HCT116 (cell line): ENCODE measurements around the gene FNDC3B. TPM values are rescaled to one million over a fixed set of nuclear protein-coding genes. Genes with fewer than 3 reads are reported as not detected.

Source experiments
- ATAC-seq: fragments of 200-7000 bp; cut with Tn5 transposase; 2 replicates; pipeline ENCODE4 v1.9.1; 2020; ENCODE audit warnings: mild to moderate bottlenecking, moderate library complexity
- BruUV-seq: library from RNA; stranded (reverse); fragments of 400-500 nt; replicated peaks from 2 replicates; lab custom pipeline; 2021; lab: Mats Ljungman, UMichigan
- CTCF ChIA-PET: fragments of 300-600 bp; sonication (Branson Sonifier 250); formaldehyde crosslinking; loops from one replicate; lab custom pipeline; 2021; ENCODE audit warnings: antibody characterized with exemption; lab: Charles Lee
- POLR2A ChIA-PET: fragments of 300-600, 350-600 bp; sonication (Branson Sonifier 250); formaldehyde crosslinking; loops from one replicate; lab custom pipeline; 2021; ENCODE audit warnings: antibody characterized with exemption; lab: Charles Lee
- RAD21 ChIA-PET, 2 experiments: fragments of 300-600 bp; sonication (Branson Sonifier 250); formaldehyde crosslinking; loops; one replicate each; lab custom pipeline; 2023; ENCODE audit warnings: low total read pairs in 2 of 2; ENCODE audit not compliant: uncharacterized antibody in 2 of 2, unreplicated experiment in 2 of 2, low non-redundant PET in 1 of 2; lab: Charles Lee
- DNase-seq: peaks from one replicate; pipeline ENCODE4 v3.0.0-alpha.2; 2010; ENCODE audit warnings: low read depth, low spot score
- H2AFZ ChIP-seq: fragments of 200-600 bp; shearing (Covaris generic), sonication (generic); 2 replicates; pipeline ENCODE4 v1.6.1; 2017; ENCODE audit warnings: low read depth, mixed run types, mixed read lengths, antibody characterized with exemption, low read length; ENCODE audit not compliant: poor library complexity, severe bottlenecking
- H3K27ac ChIP-seq: 2 replicates; pipeline ENCODE4 v1.5.1; 2012; ENCODE audit warnings: low read depth, low read length
- H3K27me3 ChIP-seq: fragments of 200-600 bp; sonication (generic); 2 replicates; pipeline ENCODE4 v1.6.1; 2016; ENCODE audit warnings: mixed run types, low read length, mixed read lengths; ENCODE audit not compliant: insufficient read depth
- H3K36me3 ChIP-seq, 2 experiments: fragments of 200-500 bp in 1 of 2; fragments of 200-600 bp in 1 of 2; sonication (Bioruptor generic) in 1 of 2; sonication (generic) in 1 of 2; 2 replicates each; pipeline versions ENCODE4 v1.5.1 to v1.6.1; 2014 to 2016; ENCODE audit warnings: low read length in 2 of 2, inconsistent platforms in 1 of 2, mixed read lengths in 1 of 2, mixed run types in 1 of 2; ENCODE audit not compliant: insufficient read depth in 2 of 2, control insufficient read depth in 1 of 2
- H3K4me1 ChIP-seq, 2 experiments: fragments of 200-600 bp in 1 of 2; sonication (generic) in 1 of 2; 2 replicates each; pipeline versions ENCODE4 v1.5.1 to v1.6.1; 2012 to 2017; ENCODE audit warnings: low read length in 2 of 2, inconsistent platforms in 1 of 2, mild to moderate bottlenecking in 1 of 2, mixed read lengths in 1 of 2, mixed run types in 1 of 2, moderate library complexity in 1 of 2; ENCODE audit not compliant: insufficient read depth in 2 of 2, control insufficient read depth in 1 of 2
- H3K4me2 ChIP-seq: fragments of 200-600 bp; sonication (generic); 2 replicates; pipeline ENCODE4 v1.6.1; 2017; ENCODE audit warnings: mixed run types, low read length, mixed read lengths
- H3K4me3 ChIP-seq, 2 experiments: fragments of 200-600 bp in 1 of 2; sonication (generic) in 1 of 2; replicated peaks in 1 of 2; 2 replicates each; pipeline ENCODE4 v1.5.1; 2011 to 2016; ENCODE audit warnings: low read length in 2 of 2, control low read depth in 1 of 2, low read depth in 1 of 2, mild to moderate bottlenecking in 1 of 2, mixed read lengths in 1 of 2, mixed run types in 1 of 2
- H3K79me2 ChIP-seq: fragments of 200-600 bp; sonication (generic); 2 replicates; pipeline ENCODE4 v1.6.1; 2017; ENCODE audit warnings: mild to moderate bottlenecking, mixed run types, low read length, moderate library complexity, mixed read lengths; ENCODE audit not compliant: insufficient read depth
- H3K9ac ChIP-seq: fragments of 200-600 bp; sonication (generic); 2 replicates; pipeline ENCODE4 v1.6.1; 2016; ENCODE audit warnings: low read length, mixed read lengths
- H3K9me2 ChIP-seq: fragments of 200-600 bp; sonication (generic), shearing (Covaris generic); 2 replicates; pipeline ENCODE4 v1.6.1; 2017; ENCODE audit warnings: mixed run types, mild to moderate bottlenecking, moderate library complexity; ENCODE audit not compliant: insufficient read depth
- H3K9me3 ChIP-seq, 2 experiments: fragments of 200-500 bp in 1 of 2; fragments of 200-600 bp in 1 of 2; sonication (Bioruptor generic) in 1 of 2; sonication (generic) in 1 of 2; 2 replicates each; pipeline ENCODE4 v1.6.1; 2014 to 2017; ENCODE audit warnings: low read length in 2 of 2, mixed read lengths in 2 of 2, inconsistent platforms in 1 of 2, low read depth in 1 of 2, mild to moderate bottlenecking in 1 of 2, mixed run types in 1 of 2, moderate library complexity in 1 of 2; ENCODE audit not compliant: control insufficient read depth in 1 of 2, insufficient read depth in 1 of 2
- H4K20me1 ChIP-seq: fragments of 200-600 bp; sonication (generic), shearing (Covaris generic); 2 replicates; pipeline ENCODE4 v1.6.1; 2017; ENCODE audit warnings: mixed run types, mild to moderate bottlenecking, moderate library complexity; ENCODE audit not compliant: insufficient read depth
- CEBPB ChIP-seq: IDR thresholded peaks from 2 replicates; pipeline ENCODE4 v1.6.1; 2012; ENCODE audit warnings: low read depth
- ELF1 ChIP-seq: IDR thresholded peaks from 2 replicates; pipeline ENCODE4 v1.6.1; 2012; ENCODE audit warnings: low read depth, borderline replicate concordance
- EZH2phosphoT487 ChIP-seq: fragments of 200-600 bp; IDR thresholded peaks from 2 replicates; pipeline ENCODE4 v1.6.1; 2018; ENCODE audit warnings: antibody characterized with exemption, borderline replicate concordance
- FOSL1 ChIP-seq: IDR thresholded peaks from 2 replicates; pipeline ENCODE4 v1.6.1; 2012; ENCODE audit warnings: low read depth
- JUND ChIP-seq: IDR thresholded peaks from 2 replicates; pipeline ENCODE4 v1.6.1; 2012
- MAX ChIP-seq: IDR thresholded peaks from 2 replicates; pipeline ENCODE4 v1.6.1; 2012
- POLR2A ChIP-seq: IDR thresholded peaks from 2 replicates; pipeline ENCODE4 v1.7.0; 2011; ENCODE audit warnings: borderline replicate concordance; ENCODE audit not compliant: insufficient read depth, insufficient read length; ENCODE audit errors: extremely low read depth
- RAD21 ChIP-seq: IDR thresholded peaks from 2 replicates; pipeline ENCODE4 v1.6.1; 2012; ENCODE audit warnings: low read depth, mild to moderate bottlenecking
- SP1 ChIP-seq: IDR thresholded peaks from 2 replicates; pipeline ENCODE4 v1.6.1; 2012; ENCODE audit warnings: low read depth
- YY1 ChIP-seq: IDR thresholded peaks from 2 replicates; pipeline ENCODE4 v1.6.1; 2011; ENCODE audit warnings: low read length, low read depth, moderate library complexity, mild to moderate bottlenecking; ENCODE audit not compliant: insufficient replicate concordance; ENCODE audit errors: extremely low read depth
- ZBTB33 ChIP-seq: IDR thresholded peaks from 2 replicates; pipeline ENCODE4 v1.6.1; 2011; ENCODE audit warnings: mild to moderate bottlenecking, low read length, moderate library complexity; ENCODE audit not compliant: insufficient replicate concordance; ENCODE audit errors: extremely low read depth
- ZFX ChIP-seq: fragments of 450-650 bp; IDR thresholded peaks from 2 replicates; pipeline ENCODE4 v1.6.1; 2017
- ZNF274 ChIP-seq: fragments of 200-500 bp; sonication (Bioruptor generic); IDR thresholded peaks from 2 replicates; pipeline ENCODE4 v1.6.1; 2014; ENCODE audit warnings: mild to moderate bottlenecking, low read depth, low read length, inconsistent platforms
- intact Hi-C: fragments of 100-400 bp; cut with micrococcal nuclease; formaldehyde crosslinking; loops from 2 replicates; pipeline ENCODE4 v1.10.0; 2022
- total RNA-seq: library from RNA; stranded (reverse); gene quantifications from one replicate; pipeline ENCODE4 v1.2.1, GENCODE V29; 2021; ENCODE audit not compliant: unreplicated experiment
- TF ChIP-seq, protein P1 (sequence below): IDR thresholded peaks from 2 replicates; pipeline ENCODE4 v1.6.1; 2012
- TF ChIP-seq, protein P2 (sequence below): IDR thresholded peaks from 2 replicates; pipeline ENCODE4 v1.6.1; 2012; ENCODE audit warnings: low read depth

FNDC3B gene
- total RNA-seq, 1 experiment from 2014 or later, result 45.7 TPM

DNA sequence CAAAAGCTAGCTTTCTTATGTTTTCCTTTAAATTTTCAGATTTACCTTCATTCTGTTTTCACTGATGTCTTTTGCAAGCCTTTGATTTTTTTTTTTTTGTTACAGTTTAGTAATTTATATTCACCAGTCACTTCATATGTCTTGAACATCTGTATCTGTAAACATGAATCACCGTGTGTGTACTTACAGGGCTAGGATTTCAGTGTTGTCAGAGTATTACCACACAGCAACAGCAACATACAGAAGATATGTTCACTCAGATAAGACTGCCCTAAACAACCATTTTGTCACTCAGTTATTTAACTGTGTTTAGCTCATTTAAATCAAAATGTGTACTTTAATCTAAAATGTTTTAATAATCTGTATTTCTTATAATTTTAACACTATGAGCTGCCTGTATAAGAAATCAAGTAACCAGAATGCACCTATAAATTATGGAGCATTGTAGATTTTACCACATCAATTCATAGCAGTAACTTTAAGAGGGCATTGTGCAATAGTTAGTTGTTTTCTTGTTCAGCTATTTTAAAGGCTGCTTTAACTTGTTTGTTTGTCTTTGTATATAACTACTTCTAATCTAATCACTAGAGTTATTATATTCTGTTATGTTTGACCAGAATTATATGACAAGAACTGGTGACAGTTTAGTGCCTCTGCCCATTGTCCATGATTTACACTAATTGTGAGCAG lies 358.5 kb downstream of the FNDC3B start:
- Histone ChIP-seq H3K36me3 (no peaks in the 10 kb centered on the region), H3K4me1 (no peaks in the 10 kb centered on the region), H4K20me1 (no peaks in the 10 kb centered on the region), H3K27me3 (no peaks in the 10 kb centered on the region), H3K9ac (no peak overlapping the region), H2AFZ (no peak overlapping the region), H3K79me2 (no peaks in the 10 kb centered on the region), H3K4me2 (no peak overlapping the region), H3K9me2 (no peaks in the 10 kb centered on the region), H3K27ac (no peak overlapping the region), H3K4me3 (no peak overlapping the region), H3K9me3 (no peaks in the 10 kb centered on the region)
- ChIA-PET RAD21 (no interaction called here), POLR2A (no interaction called here), CTCF (no interaction called here)
- DNase-seq (no peak), ATAC-seq (no peak)
- no TSS peak for BruUV-seq
- intact Hi-C loops, result no loop called here
- TF ChIP-seq ZBTB33 (no peak), FOSL1 (no peak), YY1 (no peak), ELF1 (no peak), SP1 (no peak), ZNF274 (no peak), MAX (no peak), EZH2phosphoT487 (no peak), JUND (no peak), RAD21 (no peak), CEBPB (no peak), POLR2A (no peak), ZFX (no peak)
- TF ChIP-seq, protein P1, sequence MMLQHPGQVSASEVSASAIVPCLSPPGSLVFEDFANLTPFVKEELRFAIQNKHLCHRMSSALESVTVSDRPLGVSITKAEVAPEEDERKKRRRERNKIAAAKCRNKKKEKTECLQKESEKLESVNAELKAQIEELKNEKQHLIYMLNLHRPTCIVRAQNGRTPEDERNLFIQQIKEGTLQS, result no peak
- TF ChIP-seq, protein P2, sequence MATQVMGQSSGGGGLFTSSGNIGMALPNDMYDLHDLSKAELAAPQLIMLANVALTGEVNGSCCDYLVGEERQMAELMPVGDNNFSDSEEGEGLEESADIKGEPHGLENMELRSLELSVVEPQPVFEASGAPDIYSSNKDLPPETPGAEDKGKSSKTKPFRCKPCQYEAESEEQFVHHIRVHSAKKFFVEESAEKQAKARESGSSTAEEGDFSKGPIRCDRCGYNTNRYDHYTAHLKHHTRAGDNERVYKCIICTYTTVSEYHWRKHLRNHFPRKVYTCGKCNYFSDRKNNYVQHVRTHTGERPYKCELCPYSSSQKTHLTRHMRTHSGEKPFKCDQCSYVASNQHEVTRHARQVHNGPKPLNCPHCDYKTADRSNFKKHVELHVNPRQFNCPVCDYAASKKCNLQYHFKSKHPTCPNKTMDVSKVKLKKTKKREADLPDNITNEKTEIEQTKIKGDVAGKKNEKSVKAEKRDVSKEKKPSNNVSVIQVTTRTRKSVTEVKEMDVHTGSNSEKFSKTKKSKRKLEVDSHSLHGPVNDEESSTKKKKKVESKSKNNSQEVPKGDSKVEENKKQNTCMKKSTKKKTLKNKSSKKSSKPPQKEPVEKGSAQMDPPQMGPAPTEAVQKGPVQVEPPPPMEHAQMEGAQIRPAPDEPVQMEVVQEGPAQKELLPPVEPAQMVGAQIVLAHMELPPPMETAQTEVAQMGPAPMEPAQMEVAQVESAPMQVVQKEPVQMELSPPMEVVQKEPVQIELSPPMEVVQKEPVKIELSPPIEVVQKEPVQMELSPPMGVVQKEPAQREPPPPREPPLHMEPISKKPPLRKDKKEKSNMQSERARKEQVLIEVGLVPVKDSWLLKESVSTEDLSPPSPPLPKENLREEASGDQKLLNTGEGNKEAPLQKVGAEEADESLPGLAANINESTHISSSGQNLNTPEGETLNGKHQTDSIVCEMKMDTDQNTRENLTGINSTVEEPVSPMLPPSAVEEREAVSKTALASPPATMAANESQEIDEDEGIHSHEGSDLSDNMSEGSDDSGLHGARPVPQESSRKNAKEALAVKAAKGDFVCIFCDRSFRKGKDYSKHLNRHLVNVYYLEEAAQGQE, result no peak
